HCT116 (cell line): Measurements from ENCODE around the gene PGLYRP4. TPM values are rescaled to one million over a fixed set of nuclear protein-coding genes. Genes with fewer than 3 reads are reported as not detected.

Experiments
- ATAC-seq: fragments of 200-7000 bp; cut with Tn5 transposase; 2 replicates; pipeline ENCODE4 v1.9.1; 2020; ENCODE audit warnings: mild to moderate bottlenecking, moderate library complexity
- BruUV-seq: library from RNA; stranded (reverse); fragments of 400-500 nt; replicated peaks from 2 replicates; lab custom pipeline; 2021; lab: Mats Ljungman, UMichigan
- CTCF ChIA-PET: fragments of 300-600 bp; sonication (Branson Sonifier 250); formaldehyde crosslinking; loops from one replicate; lab custom pipeline; 2021; ENCODE audit warnings: antibody characterized with exemption; lab: Charles Lee
- POLR2A ChIA-PET: fragments of 300-600, 350-600 bp; sonication (Branson Sonifier 250); formaldehyde crosslinking; loops from one replicate; lab custom pipeline; 2021; ENCODE audit warnings: antibody characterized with exemption; lab: Charles Lee
- RAD21 ChIA-PET, 2 experiments: fragments of 300-600 bp; sonication (Branson Sonifier 250); formaldehyde crosslinking; loops; one replicate each; lab custom pipeline; 2023; ENCODE audit warnings: low total read pairs in 2 of 2; ENCODE audit not compliant: uncharacterized antibody in 2 of 2, unreplicated experiment in 2 of 2, low non-redundant PET in 1 of 2; lab: Charles Lee
- DNase-seq: peaks from one replicate; pipeline ENCODE4 v3.0.0-alpha.2; 2010; ENCODE audit warnings: low read depth, low spot score
- H2AFZ ChIP-seq: fragments of 200-600 bp; shearing (Covaris generic), sonication (generic); 2 replicates; pipeline ENCODE4 v1.6.1; 2017; ENCODE audit warnings: low read depth, mixed run types, mixed read lengths, antibody characterized with exemption, low read length; ENCODE audit not compliant: poor library complexity, severe bottlenecking
- H3K27ac ChIP-seq: 2 replicates; pipeline ENCODE4 v1.5.1; 2012; ENCODE audit warnings: low read depth, low read length
- H3K27me3 ChIP-seq: fragments of 200-600 bp; sonication (generic); 2 replicates; pipeline ENCODE4 v1.6.1; 2016; ENCODE audit warnings: mixed run types, low read length, mixed read lengths; ENCODE audit not compliant: insufficient read depth
- H3K36me3 ChIP-seq, 2 experiments: fragments of 200-500 bp in 1 of 2; fragments of 200-600 bp in 1 of 2; sonication (Bioruptor generic) in 1 of 2; sonication (generic) in 1 of 2; 2 replicates each; pipeline versions ENCODE4 v1.5.1 to v1.6.1; 2014 to 2016; ENCODE audit warnings: low read length in 2 of 2, inconsistent platforms in 1 of 2, mixed read lengths in 1 of 2, mixed run types in 1 of 2; ENCODE audit not compliant: insufficient read depth in 2 of 2, control insufficient read depth in 1 of 2
- H3K4me1 ChIP-seq, 2 experiments: fragments of 200-600 bp in 1 of 2; sonication (generic) in 1 of 2; 2 replicates each; pipeline versions ENCODE4 v1.5.1 to v1.6.1; 2012 to 2017; ENCODE audit warnings: low read length in 2 of 2, inconsistent platforms in 1 of 2, mild to moderate bottlenecking in 1 of 2, mixed read lengths in 1 of 2, mixed run types in 1 of 2, moderate library complexity in 1 of 2; ENCODE audit not compliant: insufficient read depth in 2 of 2, control insufficient read depth in 1 of 2
- H3K4me2 ChIP-seq: fragments of 200-600 bp; sonication (generic); 2 replicates; pipeline ENCODE4 v1.6.1; 2017; ENCODE audit warnings: mixed run types, low read length, mixed read lengths
- H3K4me3 ChIP-seq, 2 experiments: fragments of 200-600 bp in 1 of 2; sonication (generic) in 1 of 2; replicated peaks in 1 of 2; 2 replicates each; pipeline ENCODE4 v1.5.1; 2011 to 2016; ENCODE audit warnings: low read length in 2 of 2, control low read depth in 1 of 2, low read depth in 1 of 2, mild to moderate bottlenecking in 1 of 2, mixed read lengths in 1 of 2, mixed run types in 1 of 2
- H3K79me2 ChIP-seq: fragments of 200-600 bp; sonication (generic); 2 replicates; pipeline ENCODE4 v1.6.1; 2017; ENCODE audit warnings: mild to moderate bottlenecking, mixed run types, low read length, moderate library complexity, mixed read lengths; ENCODE audit not compliant: insufficient read depth
- H3K9ac ChIP-seq: fragments of 200-600 bp; sonication (generic); 2 replicates; pipeline ENCODE4 v1.6.1; 2016; ENCODE audit warnings: low read length, mixed read lengths
- H3K9me2 ChIP-seq: fragments of 200-600 bp; sonication (generic), shearing (Covaris generic); 2 replicates; pipeline ENCODE4 v1.6.1; 2017; ENCODE audit warnings: mixed run types, mild to moderate bottlenecking, moderate library complexity; ENCODE audit not compliant: insufficient read depth
- H3K9me3 ChIP-seq, 2 experiments: fragments of 200-500 bp in 1 of 2; fragments of 200-600 bp in 1 of 2; sonication (Bioruptor generic) in 1 of 2; sonication (generic) in 1 of 2; 2 replicates each; pipeline ENCODE4 v1.6.1; 2014 to 2017; ENCODE audit warnings: low read length in 2 of 2, mixed read lengths in 2 of 2, inconsistent platforms in 1 of 2, low read depth in 1 of 2, mild to moderate bottlenecking in 1 of 2, mixed run types in 1 of 2, moderate library complexity in 1 of 2; ENCODE audit not compliant: control insufficient read depth in 1 of 2, insufficient read depth in 1 of 2
- H4K20me1 ChIP-seq: fragments of 200-600 bp; sonication (generic), shearing (Covaris generic); 2 replicates; pipeline ENCODE4 v1.6.1; 2017; ENCODE audit warnings: mixed run types, mild to moderate bottlenecking, moderate library complexity; ENCODE audit not compliant: insufficient read depth
- EGR1 ChIP-seq: IDR thresholded peaks from 2 replicates; pipeline ENCODE4 v1.6.1; 2012; ENCODE audit warnings: low read depth
- ELF1 ChIP-seq: IDR thresholded peaks from 2 replicates; pipeline ENCODE4 v1.6.1; 2012; ENCODE audit warnings: low read depth, borderline replicate concordance
- EZH2 ChIP-seq: fragments of 200-600 bp; sonication (generic); IDR thresholded peaks from 2 replicates; pipeline ENCODE4 v1.6.1; 2017; ENCODE audit warnings: antibody characterized with exemption, mixed run types
- EZH2phosphoT487 ChIP-seq: fragments of 200-600 bp; IDR thresholded peaks from 2 replicates; pipeline ENCODE4 v1.6.1; 2018; ENCODE audit warnings: antibody characterized with exemption, borderline replicate concordance
- FOSL1 ChIP-seq: IDR thresholded peaks from 2 replicates; pipeline ENCODE4 v1.6.1; 2012; ENCODE audit warnings: low read depth
- JUND ChIP-seq: IDR thresholded peaks from 2 replicates; pipeline ENCODE4 v1.6.1; 2012
- POLR2A ChIP-seq: IDR thresholded peaks from 2 replicates; pipeline ENCODE4 v1.7.0; 2011; ENCODE audit warnings: borderline replicate concordance; ENCODE audit not compliant: insufficient read depth, insufficient read length; ENCODE audit errors: extremely low read depth
- POLR2AphosphoS5 ChIP-seq: IDR thresholded peaks from 2 replicates; pipeline ENCODE4 v1.6.1; 2011; ENCODE audit warnings: mild to moderate bottlenecking, low read depth, low read length, moderate library complexity
- RAD21 ChIP-seq: IDR thresholded peaks from 2 replicates; pipeline ENCODE4 v1.6.1; 2012; ENCODE audit warnings: low read depth, mild to moderate bottlenecking
- SIN3A ChIP-seq: IDR thresholded peaks from 2 replicates; pipeline ENCODE4 v1.6.1; 2012; ENCODE audit warnings: low read depth
- SP1 ChIP-seq: IDR thresholded peaks from 2 replicates; pipeline ENCODE4 v1.6.1; 2012; ENCODE audit warnings: low read depth
- SRF ChIP-seq: IDR thresholded peaks from 2 replicates; pipeline ENCODE4 v1.6.1; 2012; ENCODE audit warnings: low read depth
- TCF7L2 ChIP-seq: IDR thresholded peaks from 2 replicates; pipeline ENCODE4 v1.7.0; 2011; ENCODE audit warnings: borderline replicate concordance, inconsistent platforms; ENCODE audit not compliant: insufficient read depth, insufficient read length; ENCODE audit errors: extremely low read depth
- ZFX ChIP-seq: fragments of 450-650 bp; IDR thresholded peaks from 2 replicates; pipeline ENCODE4 v1.6.1; 2017
- ZNF274 ChIP-seq: fragments of 200-500 bp; sonication (Bioruptor generic); IDR thresholded peaks from 2 replicates; pipeline ENCODE4 v1.6.1; 2014; ENCODE audit warnings: mild to moderate bottlenecking, low read depth, low read length, inconsistent platforms
- intact Hi-C: fragments of 100-400 bp; cut with micrococcal nuclease; formaldehyde crosslinking; loops from 2 replicates; pipeline ENCODE4 v1.10.0; 2022
- total RNA-seq: library from RNA; stranded (reverse); gene quantifications from one replicate; pipeline ENCODE4 v1.2.1, GENCODE V29; 2021; ENCODE audit not compliant: unreplicated experiment
- TF ChIP-seq, protein P1 (sequence below): IDR thresholded peaks from 2 replicates; pipeline ENCODE4 v1.6.1; 2012
- TF ChIP-seq, protein P2 (sequence below): IDR thresholded peaks from 2 replicates; pipeline ENCODE4 v1.6.1; 2012
- TF ChIP-seq, protein P3 (sequence below): IDR thresholded peaks from 2 replicates; pipeline ENCODE4 v1.6.1; 2012; ENCODE audit warnings: low read depth
- TF ChIP-seq, protein P4 (sequence below): IDR thresholded peaks from 2 replicates; pipeline ENCODE4 v1.6.1; 2011; ENCODE audit warnings: mild to moderate bottlenecking, low read length, moderate library complexity; ENCODE audit not compliant: insufficient replicate concordance; ENCODE audit errors: extremely low read depth

Gene PGLYRP4
- total RNA-seq, 1 experiment from 2014 or later, result not detected

DNA sequence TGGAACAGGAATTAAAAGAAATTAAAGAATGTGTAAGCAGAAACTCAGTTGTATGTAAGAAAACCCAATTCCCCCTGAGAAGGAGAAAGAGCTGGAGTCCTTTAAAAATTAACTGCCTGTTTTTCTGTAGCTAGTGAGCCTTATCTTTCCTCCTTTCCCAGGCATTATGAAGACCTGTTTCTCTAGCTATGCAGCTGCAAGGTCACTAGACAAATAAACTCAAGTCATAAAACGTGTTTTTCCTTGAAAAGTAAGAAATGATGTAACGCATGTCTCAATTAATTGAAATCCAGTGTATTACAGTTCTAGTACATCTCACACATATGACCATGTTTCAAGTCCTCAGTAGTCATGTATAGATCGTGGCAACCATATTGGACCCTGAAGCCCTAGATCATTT, 21.5 kb upstream of the PGLYRP4 start (continued):
- no peak for TF ChIP-seq TCF7L2

DNA sequence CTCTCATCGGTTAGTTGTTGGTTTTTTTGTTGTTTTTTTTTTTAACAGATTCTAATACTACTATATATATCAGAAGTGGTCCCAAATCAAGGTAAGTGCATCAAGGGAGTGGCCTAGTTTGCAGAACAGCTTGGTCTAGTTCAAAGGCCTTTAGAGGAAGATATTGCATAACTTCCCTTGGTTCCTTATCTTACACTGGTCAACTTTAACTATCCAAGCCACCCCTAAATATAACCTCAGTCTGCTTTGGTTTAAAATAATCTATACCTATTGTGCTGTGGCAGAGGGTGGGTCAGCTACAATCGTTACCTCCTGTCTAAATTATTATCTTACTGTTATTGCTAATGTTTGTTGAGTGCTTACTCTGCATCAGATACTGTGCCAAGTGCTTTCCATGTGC, 19.9 kb upstream of the PGLYRP4 start:
- Histone ChIP-seq H3K27me3 (peaks cover 30% of the 10 kb centered on the region), H3K79me2 (no peaks in the 10 kb centered on the region), H3K36me3 (no peaks in the 10 kb centered on the region), H3K9me3 (no peaks in the 10 kb centered on the region), H3K9ac (no peak overlapping the region), H3K9me2 (no peaks in the 10 kb centered on the region), H3K4me1 (no peaks in the 10 kb centered on the region), H2AFZ (no peak overlapping the region), H3K4me3 (no peak overlapping the region), H3K27ac (no peak overlapping the region), H3K4me2 (no peak overlapping the region), H4K20me1 (no peaks in the 10 kb centered on the region)
- ChIA-PET CTCF (no interaction called here), POLR2A (no interaction called here), RAD21 (no interaction called here)
- no peak for DNase-seq
- ATAC-seq, result no peak
- TF ChIP-seq ZNF274 (no peak), JUND (no peak), RAD21 (no peak), POLR2AphosphoS5 (no peak), SIN3A (no peak), SRF (no peak), EZH2 (no peak), EGR1 (no peak), ZFX (no peak), POLR2A (no peak), FOSL1 (no peak), TCF7L2 (no peak), EZH2phosphoT487 (no peak), SP1 (no peak), ELF1 (no peak)
- TF ChIP-seq, protein P1, sequence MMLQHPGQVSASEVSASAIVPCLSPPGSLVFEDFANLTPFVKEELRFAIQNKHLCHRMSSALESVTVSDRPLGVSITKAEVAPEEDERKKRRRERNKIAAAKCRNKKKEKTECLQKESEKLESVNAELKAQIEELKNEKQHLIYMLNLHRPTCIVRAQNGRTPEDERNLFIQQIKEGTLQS, result no peak
- TF ChIP-seq, protein P2, sequence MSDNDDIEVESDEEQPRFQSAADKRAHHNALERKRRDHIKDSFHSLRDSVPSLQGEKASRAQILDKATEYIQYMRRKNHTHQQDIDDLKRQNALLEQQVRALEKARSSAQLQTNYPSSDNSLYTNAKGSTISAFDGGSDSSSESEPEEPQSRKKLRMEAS, result no peak
- TF ChIP-seq, protein P3, sequence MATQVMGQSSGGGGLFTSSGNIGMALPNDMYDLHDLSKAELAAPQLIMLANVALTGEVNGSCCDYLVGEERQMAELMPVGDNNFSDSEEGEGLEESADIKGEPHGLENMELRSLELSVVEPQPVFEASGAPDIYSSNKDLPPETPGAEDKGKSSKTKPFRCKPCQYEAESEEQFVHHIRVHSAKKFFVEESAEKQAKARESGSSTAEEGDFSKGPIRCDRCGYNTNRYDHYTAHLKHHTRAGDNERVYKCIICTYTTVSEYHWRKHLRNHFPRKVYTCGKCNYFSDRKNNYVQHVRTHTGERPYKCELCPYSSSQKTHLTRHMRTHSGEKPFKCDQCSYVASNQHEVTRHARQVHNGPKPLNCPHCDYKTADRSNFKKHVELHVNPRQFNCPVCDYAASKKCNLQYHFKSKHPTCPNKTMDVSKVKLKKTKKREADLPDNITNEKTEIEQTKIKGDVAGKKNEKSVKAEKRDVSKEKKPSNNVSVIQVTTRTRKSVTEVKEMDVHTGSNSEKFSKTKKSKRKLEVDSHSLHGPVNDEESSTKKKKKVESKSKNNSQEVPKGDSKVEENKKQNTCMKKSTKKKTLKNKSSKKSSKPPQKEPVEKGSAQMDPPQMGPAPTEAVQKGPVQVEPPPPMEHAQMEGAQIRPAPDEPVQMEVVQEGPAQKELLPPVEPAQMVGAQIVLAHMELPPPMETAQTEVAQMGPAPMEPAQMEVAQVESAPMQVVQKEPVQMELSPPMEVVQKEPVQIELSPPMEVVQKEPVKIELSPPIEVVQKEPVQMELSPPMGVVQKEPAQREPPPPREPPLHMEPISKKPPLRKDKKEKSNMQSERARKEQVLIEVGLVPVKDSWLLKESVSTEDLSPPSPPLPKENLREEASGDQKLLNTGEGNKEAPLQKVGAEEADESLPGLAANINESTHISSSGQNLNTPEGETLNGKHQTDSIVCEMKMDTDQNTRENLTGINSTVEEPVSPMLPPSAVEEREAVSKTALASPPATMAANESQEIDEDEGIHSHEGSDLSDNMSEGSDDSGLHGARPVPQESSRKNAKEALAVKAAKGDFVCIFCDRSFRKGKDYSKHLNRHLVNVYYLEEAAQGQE, result no peak
- TF ChIP-seq, protein P4, sequence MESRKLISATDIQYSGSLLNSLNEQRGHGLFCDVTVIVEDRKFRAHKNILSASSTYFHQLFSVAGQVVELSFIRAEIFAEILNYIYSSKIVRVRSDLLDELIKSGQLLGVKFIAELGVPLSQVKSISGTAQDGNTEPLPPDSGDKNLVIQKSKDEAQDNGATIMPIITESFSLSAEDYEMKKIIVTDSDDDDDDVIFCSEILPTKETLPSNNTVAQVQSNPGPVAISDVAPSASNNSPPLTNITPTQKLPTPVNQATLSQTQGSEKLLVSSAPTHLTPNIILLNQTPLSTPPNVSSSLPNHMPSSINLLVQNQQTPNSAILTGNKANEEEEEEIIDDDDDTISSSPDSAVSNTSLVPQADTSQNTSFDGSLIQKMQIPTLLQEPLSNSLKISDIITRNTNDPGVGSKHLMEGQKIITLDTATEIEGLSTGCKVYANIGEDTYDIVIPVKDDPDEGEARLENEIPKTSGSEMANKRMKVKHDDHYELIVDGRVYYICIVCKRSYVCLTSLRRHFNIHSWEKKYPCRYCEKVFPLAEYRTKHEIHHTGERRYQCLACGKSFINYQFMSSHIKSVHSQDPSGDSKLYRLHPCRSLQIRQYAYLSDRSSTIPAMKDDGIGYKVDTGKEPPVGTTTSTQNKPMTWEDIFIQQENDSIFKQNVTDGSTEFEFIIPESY, result no peak
- intact Hi-C loops, result no loop called here
- BruUV-seq, result no TSS peak
